ENCODE results near the gene SMIM36.
"Not testable (repeated sequence)": the region's sequence is repeated elsewhere in the genome, so short reads cannot be mapped to it uniquely, and the experiment has no call there.

SMIM36 gene

GRCh38 chr17:55435408-55435807, 75.8 kb downstream of the SMIM36 start:
- no peak for DNase-seq (ENCODE audit: low read depth, low spot score)

- DNase-seq (ENCODE audit: low read depth, low spot score): no peak
Observed at GRCh38 chr17:55434721-55435120, 76.5 kb downstream of the SMIM36 start.

- DNase-seq (ENCODE audit: low read depth, low spot score): no peak
Observed at GRCh38 chr17:55433629-55434422, 77.4 kb downstream of the SMIM36 start.

GRCh38 chr17:55433029-55433628, 78.1 kb downstream of the SMIM36 start:
- no peak for DNase-seq (ENCODE audit: low read depth, low spot score)

GRCh38 chr17:55432358-55433028, 78.8 kb downstream of the SMIM36 start:
- DNase-seq (ENCODE audit: low read depth, low spot score): no peak

GRCh38 chr17:55431914-55432313, 79.3 kb downstream of the SMIM36 start:
- not testable (repeated sequence) for DNase-seq (ENCODE audit: low read depth, low spot score)

- DNase-seq (ENCODE audit: low read depth, low spot score): no peak
Observed at GRCh38 chr17:55430541-55431288, 80.5 kb downstream of the SMIM36 start.

- no peak for DNase-seq (ENCODE audit: low read depth, low spot score)
Observed at GRCh38 chr17:55427587-55427882, 83.7 kb downstream of the SMIM36 start.

- DNase-seq (ENCODE audit: low read depth, low spot score): no peak
Observed at GRCh38 chr17:55426851-55427586, 84.2 kb downstream of the SMIM36 start.

- DNase-seq (ENCODE audit: low read depth, low spot score): no peak
Observed at GRCh38 chr17:55424893-55425540, 86.2 kb downstream of the SMIM36 start.

- DNase-seq (ENCODE audit: low read depth, low spot score): no peak
Observed at GRCh38 chr17:55423535-55423934, 87.7 kb downstream of the SMIM36 start.

GRCh38 chr17:55422828-55423164, 88.5 kb downstream of the SMIM36 start:
- not testable (repeated sequence) for DNase-seq (ENCODE audit: low read depth, low spot score)

- DNase-seq (ENCODE audit: low read depth, low spot score): no peak
Observed at GRCh38 chr17:55421179-55421934, 89.9 kb downstream of the SMIM36 start, which contains the start of gene MMD. Gene MMD (minus strand): TSS chr17:55421835. CDS start chr17:55421695, 140 bp downstream.

- DNase-seq (ENCODE audit: low read depth, low spot score): no peak
Observed at GRCh38 chr17:55420776-55421178, 90.5 kb downstream of the SMIM36 start.

- DNase-seq (ENCODE audit: low read depth, low spot score): no peak
Observed at GRCh38 chr17:55420067-55420775, 91.0 kb downstream of the SMIM36 start.

- no peak for DNase-seq (ENCODE audit: low read depth, low spot score)
Observed at GRCh38 chr17:55418369-55419268, 92.6 kb downstream of the SMIM36 start.

GRCh38 chr17:55417411-55418268, 93.6 kb downstream of the SMIM36 start:
- DNase-seq (ENCODE audit: low read depth, low spot score): no peak
